ENCODE measurements around the gene EXOC4. TPM values are rescaled to one million over a fixed set of nuclear protein-coding genes. Genes with fewer than 3 reads are reported as not detected.

The EXOC4 gene
- total RNA-seq, 1 experiment from 2014 or later, result 75.8 TPM

GRCh38 chr7:133273227-133273626 lies 20.3 kb downstream of the EXOC4 start:
- no peak for DNase-seq

More at GRCh38 chr7:133273227-133273626, 20.3 kb downstream of the EXOC4 start:
- Histone ChIP-seq H4K8ac (replicated peaks; ENCODE audit: insufficient read length, low read depth, low read length) (no peak overlapping the region), H3K4ac (ENCODE audit: low read depth, low read length) (no peak overlapping the region), H3T11ph (ENCODE audit: low read length) (no peak overlapping the region), H2AFZ (ENCODE audit: low read length) (no peak overlapping the region), H2BK20ac (ENCODE audit: low read depth, low read length, poor library complexity, severe bottlenecking) (no peak overlapping the region), H3K27me3 (ENCODE audit: insufficient read depth, low read length) (no peaks in the 10 kb centered on the region), H3K23ac (ENCODE audit: insufficient read length, low read depth, low read length) (no peak overlapping the region), H3K18ac (ENCODE audit: insufficient read length, low read depth, low read length) (no peak overlapping the region), H2BK12ac (ENCODE audit: insufficient read length, low read depth, low read length) (no peak overlapping the region), H4K91ac (ENCODE audit: insufficient read length, low read depth, low read length) (no peak overlapping the region), H3K79me1 (ENCODE audit: insufficient read depth, low read depth, low read length, poor library complexity, severe bottlenecking) (no peaks in the 10 kb centered on the region), H4K5ac (ENCODE audit: insufficient read length, low read depth, low read length) (no peak overlapping the region), H3K27ac (ENCODE audit: insufficient read length, low read depth, low read length) (no peak overlapping the region), H3K9me3 (ENCODE audit: control insufficient read depth, low read depth, low read length) (no peaks in the 10 kb centered on the region), H2BK15ac (ENCODE audit: low read depth, low read length) (no peak overlapping the region), H4K20me1 (ENCODE audit: control insufficient read depth, insufficient read depth, insufficient read length) (no peaks in the 10 kb centered on the region), H2AK5ac (ENCODE audit: insufficient read length, low read length) (no peak overlapping the region), H3K79me2 (ENCODE audit: insufficient read depth, low read length) (0 out of 2 replicates have a peak, but pooled peaks cover 4% of the 10 kb centered on the region), H3K4me1 (ENCODE audit: insufficient read depth, low read length) (no peaks in the 10 kb centered on the region), H2BK120ac (ENCODE audit: low read depth, low read length, poor library complexity, severe bottlenecking) (no peak overlapping the region), H3K9ac (ENCODE audit: extremely low read depth, insufficient read length, low read length) (no peak overlapping the region), H3K56ac (ENCODE audit: insufficient read length, low read depth, low read length) (no peak overlapping the region), H3K23me2 (ENCODE audit: insufficient read length, low read depth, low read length, poor library complexity, severe bottlenecking) (no peaks in the 10 kb centered on the region), H3K14ac (ENCODE audit: insufficient read depth, low read length) (no peak overlapping the region), H2BK5ac (ENCODE audit: insufficient read length, low read length) (no peak overlapping the region), H3K4me2 (ENCODE audit: insufficient read depth, insufficient read length, low read length) (no peak overlapping the region)
- no peaks in the 10 kb centered on the region for H3K9me3 Mint-ChIP-seq
- H3K27me3 Mint-ChIP-seq (ENCODE audit: low read depth), result no peaks in the 10 kb centered on the region
- H3K27ac Mint-ChIP-seq, result no peak overlapping the region
- peaks cover 6 to 16% of the 10 kb centered on the region in 2 experiments for H3K4me1 Mint-ChIP-seq
- peaks cover 16 to 29% (median 25%) of the 10 kb centered on the region in 3 experiments for H3K36me3 Mint-ChIP-seq (ENCODE audit: insufficient read depth in 1 of 3, low read depth in 3 of 3)
- H3K4me3 Mint-ChIP-seq, result no peak overlapping the region
- no CpG with 5 or more reads among the region's 3 CpGs for WGBS (ENCODE audit: extremely low coverage, insufficient read length, low lambda C conversion rate)
- TF ChIP-seq CTCF (conservative IDR thresholded peaks at IDR 0.05), result no peak
